Measurements from ENCODE around the gene SLC5A5.

Gene SLC5A5

GRCh38 chr19:17871878-17872250 is at the start of gene SLC5A5:
Gene SLC5A5 (plus strand): TSS chr19:17871945. CDS start chr19:17872320, 375 bp downstream.
- no peak for TF ChIP-seq CTCF (IDR thresholded peaks at IDR 0.05; ENCODE audit: low read depth, low read length)
- no peak for DNase-seq (ENCODE audit: extremely low read depth, low read depth)

GRCh38 chr19:17824339-17824738 is 47.4 kb upstream of the SLC5A5 start:
- TF ChIP-seq CTCF (IDR thresholded peaks at IDR 0.05; ENCODE audit: low read depth, low read length), result no peak
- no peak for DNase-seq (ENCODE audit: extremely low read depth, low read depth)

- TF ChIP-seq CTCF (IDR thresholded peaks at IDR 0.05; ENCODE audit: low read depth, low read length), result no peak
Observed at GRCh38 chr19:17826508-17827056, 45.2 kb upstream of the SLC5A5 start.

GRCh38 chr19:17829855-17830566 is 41.7 kb upstream of the SLC5A5 start:
- no peak; the same call in 1 of the 2 replicates for TF ChIP-seq CTCF (IDR thresholded peaks at IDR 0.05; ENCODE audit: low read depth, low read length)
- no peak for DNase-seq (ENCODE audit: extremely low read depth, low read depth)

More at GRCh38 chr19:17826508-17827056, 45.2 kb upstream of the SLC5A5 start:
- no peak for DNase-seq (ENCODE audit: extremely low read depth, low read depth)

GRCh38 chr19:17830567-17831418 is 41.0 kb upstream of the SLC5A5 start:
- TF ChIP-seq CTCF (IDR thresholded peaks at IDR 0.05; ENCODE audit: low read depth, low read length), result no peak
- DNase-seq (ENCODE audit: extremely low read depth, low read depth), result no peak

GRCh38 chr19:17831419-17831888 is 40.3 kb upstream of the SLC5A5 start:
- no peak for TF ChIP-seq CTCF (IDR thresholded peaks at IDR 0.05; ENCODE audit: low read depth, low read length)
- DNase-seq (ENCODE audit: extremely low read depth, low read depth), result no peak

Data from AG09319 (cell line).